PC-3 (cell line): ENCODE measurements around the gene ADAMTS17. TPM values are rescaled to one million over a fixed set of nuclear protein-coding genes. Genes with fewer than 3 reads are reported as not detected.

Experiments used
- ATAC-seq: fragments of 200-7000 bp; cut with Tn5 transposase; 2 replicates; pipeline ENCODE4 v1.9.1; 2020; ENCODE audit warnings: mild to moderate bottlenecking, moderate library complexity
- BruUV-seq: library from RNA; stranded (reverse); fragments of 400-500 nt; replicated peaks from 2 replicates; lab custom pipeline; 2021; lab: Mats Ljungman, UMichigan
- CTCF ChIA-PET: fragments of 300-600 bp; sonication (Branson Sonifier 250); formaldehyde crosslinking; loops from one replicate; lab custom pipeline; 2022; ENCODE audit warnings: antibody characterized with exemption; lab: Charles Lee
- POLR2A ChIA-PET: fragments of 300-600 bp; sonication (Branson Sonifier 250); formaldehyde crosslinking; loops from one replicate; lab custom pipeline; 2022; ENCODE audit warnings: antibody characterized with exemption; ENCODE audit not compliant: unreplicated experiment; lab: Charles Lee
- DNase-seq: peaks from one replicate; pipeline ENCODE4 v3.0.0-alpha.2; 2015
- H2AFZ ChIP-seq: fragments of 300-600 bp; sonication (generic); 2 replicates; pipeline ENCODE4 v1.6.0; 2016; ENCODE audit warnings: antibody characterized with exemption, low read length
- H3F3A ChIP-seq: fragments of 300-600 bp; sonication (generic); one replicate; pipeline ENCODE4 v1.6.0; 2017; ENCODE audit warnings: antibody characterized with exemption, low read length, control low read depth, mild to moderate bottlenecking; ENCODE audit not compliant: unreplicated experiment
- H3K27ac ChIP-seq: fragments of 300-600 bp; sonication (generic); 2 replicates; pipeline ENCODE4 v1.5.1; 2016; ENCODE audit warnings: mild to moderate bottlenecking, low read length
- H3K27me3 ChIP-seq: fragments of 300-600 bp; sonication (generic); 2 replicates; pipeline ENCODE4 v1.6.1; 2016; ENCODE audit warnings: low read length, mixed read lengths
- H3K36me3 ChIP-seq: fragments of 300-600 bp; sonication (generic); 2 replicates; pipeline ENCODE4 v1.6.1; 2016; ENCODE audit warnings: low read depth, mixed run types, low read length, mixed read lengths
- H3K4me1 ChIP-seq: fragments of 300-600 bp; sonication (generic); 2 replicates; pipeline ENCODE4 v1.5.1; 2016; ENCODE audit warnings: low read length; ENCODE audit not compliant: insufficient read depth
- H3K4me2 ChIP-seq: fragments of 300-600 bp; sonication (generic); 2 replicates; pipeline ENCODE4 v1.6.0; 2016; ENCODE audit warnings: low read length
- H3K4me3 ChIP-seq: fragments of 300-600 bp; sonication (generic); 2 replicates; pipeline ENCODE4 v1.5.1; 2016; ENCODE audit warnings: mild to moderate bottlenecking, low read length, mixed read lengths
- H3K79me2 ChIP-seq: fragments of 300-600 bp; sonication (generic); 2 replicates; pipeline ENCODE4 v1.6.1; 2017; ENCODE audit warnings: low read length, mixed read lengths
- H3K9ac ChIP-seq: fragments of 300-600 bp; sonication (generic); 2 replicates; pipeline ENCODE4 v1.6.0; 2016; ENCODE audit warnings: mild to moderate bottlenecking, low read length
- H3K9me2 ChIP-seq: fragments of 300-600 bp; sonication (generic); replicated peaks from 2 replicates; pipeline ENCODE4 v1.6.1; 2016; ENCODE audit warnings: mixed run types, low read length, mixed read lengths
- H3K9me3 ChIP-seq: fragments of 300-600 bp; sonication (generic); 2 replicates; pipeline ENCODE4 v1.6.1; 2016; ENCODE audit warnings: low read length, mixed read lengths
- H4K20me1 ChIP-seq: fragments of 300-600 bp; sonication (generic); 2 replicates; pipeline ENCODE4 v1.6.1; 2016; ENCODE audit warnings: low read length, mixed read lengths
- CTCF ChIP-seq: fragments of 300-600 bp; sonication (generic); conservative IDR thresholded peaks from 2 replicates; pipeline ENCODE4 v1.5.1; 2017; ENCODE audit warnings: antibody characterized with exemption, low read depth, mild to moderate bottlenecking, low read length
- EZH2 ChIP-seq: fragments of 300-600 bp; sonication (generic); IDR thresholded peaks from one replicate; pipeline ENCODE4 v1.6.1; 2017; ENCODE audit warnings: antibody characterized with exemption, mild to moderate bottlenecking, low read length; ENCODE audit not compliant: unreplicated experiment
- EZH2phosphoT487 ChIP-seq: fragments of 300-600 bp; sonication (generic); IDR thresholded peaks from 2 replicates; pipeline ENCODE4 v1.6.1; 2018; ENCODE audit warnings: mild to moderate bottlenecking, antibody characterized with exemption, low read length, borderline replicate concordance
- intact Hi-C: fragments of 100-400 bp; cut with micrococcal nuclease; formaldehyde crosslinking; loops from 2 replicates; pipeline ENCODE4 v1.9.0; 2023
- total RNA-seq: library from RNA; depleted of rRNA; stranded (reverse); fragments of >200 nt; gene quantifications from 2 replicates; pipeline ENCODE4 v1.2.3, GENCODE V29; 2014

Gene ADAMTS17
- total RNA-seq, 1 experiment from 2014 or later, result 6.9 TPM

- BruUV-seq, result no TSS peak
- ATAC-seq, result no peak
- Histone ChIP-seq H3K79me2 (no peaks in the 10 kb centered on the region), H4K20me1 (no peaks in the 10 kb centered on the region), H3K4me3 (no peak overlapping the region), H3K4me1 (peaks cover 19% of the 10 kb centered on the region), H3K36me3 (no peaks in the 10 kb centered on the region), H3K9me2 (no peaks in the 10 kb centered on the region), H3K27ac (no peak overlapping the region), H3K9ac (no peak overlapping the region), H3F3A (no peaks in the 10 kb centered on the region), H3K27me3 (no peaks in the 10 kb centered on the region), H3K4me2 (no peak overlapping the region), H2AFZ (no peak overlapping the region), H3K9me3 (no peaks in the 10 kb centered on the region)
- POLR2A ChIA-PET, result no interaction called here
- no peak for TF ChIP-seq CTCF
- no peak for TF ChIP-seq EZH2phosphoT487
- CTCF ChIA-PET, result no interaction called here
- intact Hi-C loops, result no loop called here
- no peak for DNase-seq
These were observed 387.2 kb downstream of the ADAMTS17 start for GRCh38 chr15:99954361-99955180.

GRCh38 chr15:99953886-99954285, 387.9 kb downstream of the ADAMTS17 start:
- no peaks in the 10 kb centered on the region for H3F3A ChIP-seq
- H3K9ac ChIP-seq, result no peak overlapping the region
- no peaks in the 10 kb centered on the region for H3K79me2 ChIP-seq
- CTCF ChIA-PET, result no interaction called here
- H3K9me2 ChIP-seq, result no peaks in the 10 kb centered on the region
- H3K27ac ChIP-seq, result no peak overlapping the region
- H3K4me3 ChIP-seq, result no peak overlapping the region
- no peak for DNase-seq
- H3K36me3 ChIP-seq, result no peaks in the 10 kb centered on the region
- H2AFZ ChIP-seq, result no peak overlapping the region
- peaks cover 12% of the 10 kb centered on the region for H3K4me1 ChIP-seq
- H3K9me3 ChIP-seq, result no peaks in the 10 kb centered on the region
- no peaks in the 10 kb centered on the region for H4K20me1 ChIP-seq
- BruUV-seq, result no TSS peak
- no peak overlapping the region for H3K4me2 ChIP-seq
- intact Hi-C loops, result no loop called here
- TF ChIP-seq EZH2 (no peak), CTCF (no peak), EZH2phosphoT487 (no peak)
- POLR2A ChIA-PET, result no interaction called here
- no peak for ATAC-seq
- H3K27me3 ChIP-seq, result no peaks in the 10 kb centered on the region

GRCh38 chr15:99951511-99951910, 390.3 kb downstream of the ADAMTS17 start:
- Histone ChIP-seq H3K4me1 (0 out of 2 replicates have a peak, but pooled peaks cover 5% of the 10 kb centered on the region), H3K9ac (no peak overlapping the region), H3K9me3 (no peaks in the 10 kb centered on the region), H3F3A (no peaks in the 10 kb centered on the region), H3K27me3 (no peaks in the 10 kb centered on the region), H3K27ac (no peak overlapping the region), H2AFZ (no peak overlapping the region), H4K20me1 (no peaks in the 10 kb centered on the region), H3K9me2 (no peaks in the 10 kb centered on the region), H3K4me3 (no peak overlapping the region), H3K79me2 (no peaks in the 10 kb centered on the region), H3K36me3 (no peaks in the 10 kb centered on the region), H3K4me2 (no peak overlapping the region)
- ATAC-seq, result no peak
- no peak for DNase-seq
- ChIA-PET POLR2A (no interaction called here), CTCF (no interaction called here)
- TF ChIP-seq EZH2phosphoT487, result no peak
- TF ChIP-seq EZH2, result no peak
- TF ChIP-seq CTCF, result no peak
- no TSS peak for BruUV-seq
- intact Hi-C loops, result no loop called here
